Aorta (tissue), 5 donors: ENCODE results near the gene IWS1. TPM values are rescaled to one million over a fixed set of nuclear protein-coding genes. Genes with fewer than 3 reads are reported as not detected.

ENCODE experiments used
- ATAC-seq: fragments of 200-7000 bp; cut with Tn5 transposase; one replicate; pipeline ENCODE4 v1.9.1; 2022; ENCODE audit warnings: moderate library complexity; ENCODE audit not compliant: low FRiP score
- DNase-seq, 2 donors: peaks; one replicate each; pipeline ENCODE4 v3.0.0-alpha.2; 2020
- H3K27ac ChIP-seq, 2 donors: one replicate each; pipeline ENCODE4 v1.5.1; 2013; ENCODE audit warnings: low read length in 2 of 2, mild to moderate bottlenecking in 2 of 2, moderate library complexity in 2 of 2, control low read depth in 1 of 2, inconsistent platforms in 1 of 2, low read depth in 1 of 2
- H3K27me3 ChIP-seq, 2 donors: one replicate each; pipeline ENCODE4 v1.6.1; 2013; ENCODE audit warnings: control low read depth in 1 of 2, low read length in 1 of 2, mild to moderate bottlenecking in 1 of 2, moderate library complexity in 1 of 2; ENCODE audit not compliant: insufficient read depth in 2 of 2, control insufficient read depth in 1 of 2
- H3K36me3 ChIP-seq, 2 donors: one replicate each; pipeline ENCODE4 v1.6.1; 2013; ENCODE audit warnings: control low read depth in 1 of 2, low read length in 1 of 2, mild to moderate bottlenecking in 1 of 2; ENCODE audit not compliant: insufficient read depth in 2 of 2, control insufficient read depth in 1 of 2
- H3K4me1 ChIP-seq, 2 donors: one replicate each; pipeline ENCODE4 v1.6.1; 2013; ENCODE audit warnings: low read length in 2 of 2, control low read depth in 1 of 2, mild to moderate bottlenecking in 1 of 2, moderate library complexity in 1 of 2; ENCODE audit not compliant: insufficient read depth in 2 of 2, control insufficient read depth in 1 of 2
- H3K4me3 ChIP-seq, 2 donors: one replicate each; pipeline ENCODE4 v1.5.1; 2013; ENCODE audit warnings: low read length in 2 of 2, control low read depth in 1 of 2, mild to moderate bottlenecking in 1 of 2
- H3K9me3 ChIP-seq: one replicate; pipeline ENCODE4 v1.6.1; 2013; ENCODE audit warnings: mild to moderate bottlenecking, low read length; ENCODE audit not compliant: control insufficient read depth
- WGBS, 2 donors: extraction: QIAGEN DNeasy Blood & Tissue Kit; methylation state at CpG; one replicate each; pipeline ENCODE4 v1.1.7; 2013; 5-methylcytosine and 5-hydroxymethylcytosine counted together
- intact Hi-C, 2 donors: fragments of 100-400 bp; cut with DNase I; formaldehyde crosslinking; loops; one replicate each; pipeline versions ENCODE4 v1.14.2 to v1.15.0; 2022
- polyA plus RNA-seq, 2 donors: library from polyadenylated mRNA; stranded (reverse); fragments of 200-250 nt; gene quantifications; one replicate each; pipeline ENCODE4 v1.2.3, GENCODE V29; 2013
- total RNA-seq, 2 donors: library from RNA; stranded (reverse); fragmentation: NEBNext Ultra II Directional; extraction: Animal tissue kit (Norgen Biotek cat#: 25700); gene quantifications; one replicate each; pipeline ENCODE4 v1.2.1, GENCODE V29; 2021
- donor health status: healthy with polysubstance abuse.
- donor health status: Bipolar disorder and iron deficiency.
- donor health status: DM: no; HTN: no; CAD: no.
- donor health status: DM: no; HTN: no; CAD: no.
- donor health status: DM: yes; HTN: yes; CAD: no.

IWS1 gene
- total and polyA plus RNA-seq, 4 donors = 14.0 to 40.2 (median 32.4) TPM

- H3K27me3 ChIP-seq = no peaks in the 10 kb centered on the region
- peaks cover under 1 to 5% of the 10 kb centered on the region in 2 donors for H3K4me1 ChIP-seq
- 95 to 98% methylated on average over 11 of the region's 11 CpGs for WGBS, 2 donors
- H3K4me3 ChIP-seq = no peak overlapping the region
- no peak for ATAC-seq
- H3K27ac ChIP-seq = no peak overlapping the region
- intact Hi-C loops = loop anchor here (5.0 to 10.0 kb wide), 2 partner anchors 37 to 140 kb away; partner anchors contain the start of gene IWS1 (in 1 of the 2)
- no peaks in the 10 kb centered on the region for H3K36me3 ChIP-seq
- no peak for DNase-seq
- H3K9me3 ChIP-seq = no peaks in the 10 kb centered on the region
Measured at GRCh38 chr2:127564429-127565260, 38.4 kb upstream of the IWS1 start.

- ATAC-seq = no peak
- no peak for DNase-seq
- peaks cover 0 to 8% of the 10 kb centered on the region in 2 donors for H3K4me1 ChIP-seq
Measured at GRCh38 chr2:127563458-127564428, 37.5 kb upstream of the IWS1 start.

GRCh38 chr2:127562936-127563335, 36.6 kb upstream of the IWS1 start:
- no peak overlapping the region for H3K4me3 ChIP-seq
- no peak overlapping the region for H3K27ac ChIP-seq
- H3K27me3 ChIP-seq = no peaks in the 10 kb centered on the region
- no peaks in the 10 kb centered on the region for H3K36me3 ChIP-seq
- no peak for ATAC-seq
- H3K4me1 ChIP-seq = peaks cover 0 to 3% of the 10 kb centered on the region in 2 donors
- intact Hi-C loops = loop anchor here in 1 of 2 donors (10.0 kb wide), 1 partner anchor 138 kb away; no protein-coding TSS in a partner anchor
- DNase-seq = no peak
- 96 to 97% methylated on average over 2 of the region's 2 CpGs for WGBS, 2 donors
- no peaks in the 10 kb centered on the region for H3K9me3 ChIP-seq

More at GRCh38 chr2:127563458-127564428, 37.5 kb upstream of the IWS1 start:
- Histone ChIP-seq H3K27ac (no peak overlapping the region), H3K4me3 (no peak overlapping the region), H3K27me3 (no peaks in the 10 kb centered on the region), H3K36me3 (no peaks in the 10 kb centered on the region), H3K9me3 (no peaks in the 10 kb centered on the region)
- intact Hi-C loops = loop anchor here in 1 of 2 donors (10.0 kb wide), 1 partner anchor 139 kb away; no protein-coding TSS in a partner anchor
- WGBS, 2 donors = 88% methylated on average over 14 of the region's 14 CpGs

GRCh38 chr2:127561371-127561770, 35.1 kb upstream of the IWS1 start:
- DNase-seq (no peak), ATAC-seq (no peak)
- Histone ChIP-seq H3K9me3 (no peaks in the 10 kb centered on the region), H3K36me3 (no peaks in the 10 kb centered on the region), H3K27ac (no peak overlapping the region), H3K4me3 (no peak overlapping the region), H3K27me3 (no peaks in the 10 kb centered on the region), H3K4me1 (peaks cover 0 to 3% of the 10 kb centered on the region in 2 donors)
- intact Hi-C loops = loop anchor here in 1 of 2 donors (10.0 kb wide), 1 partner anchor 137 kb away; no protein-coding TSS in a partner anchor
- WGBS, 2 donors = 96% methylated on average over 8 of the region's 8 CpGs

GRCh38 chr2:127560931-127561280, 34.6 kb upstream of the IWS1 start:
- WGBS, 2 donors = 24 to 30% methylated on average over 5 of the region's 5 CpGs
- Histone ChIP-seq H3K4me1 (peaks cover 0 to 3% of the 10 kb centered on the region in 2 donors), H3K27ac (no peak overlapping the region), H3K4me3 (no peak overlapping the region), H3K36me3 (no peaks in the 10 kb centered on the region), H3K27me3 (no peaks in the 10 kb centered on the region), H3K9me3 (no peaks in the 10 kb centered on the region)
- ATAC-seq (no peak), DNase-seq (no peak)
- intact Hi-C loops = loop anchor here in 1 of 2 donors (10.0 kb wide), 1 partner anchor 136 kb away; no protein-coding TSS in a partner anchor

DNA sequence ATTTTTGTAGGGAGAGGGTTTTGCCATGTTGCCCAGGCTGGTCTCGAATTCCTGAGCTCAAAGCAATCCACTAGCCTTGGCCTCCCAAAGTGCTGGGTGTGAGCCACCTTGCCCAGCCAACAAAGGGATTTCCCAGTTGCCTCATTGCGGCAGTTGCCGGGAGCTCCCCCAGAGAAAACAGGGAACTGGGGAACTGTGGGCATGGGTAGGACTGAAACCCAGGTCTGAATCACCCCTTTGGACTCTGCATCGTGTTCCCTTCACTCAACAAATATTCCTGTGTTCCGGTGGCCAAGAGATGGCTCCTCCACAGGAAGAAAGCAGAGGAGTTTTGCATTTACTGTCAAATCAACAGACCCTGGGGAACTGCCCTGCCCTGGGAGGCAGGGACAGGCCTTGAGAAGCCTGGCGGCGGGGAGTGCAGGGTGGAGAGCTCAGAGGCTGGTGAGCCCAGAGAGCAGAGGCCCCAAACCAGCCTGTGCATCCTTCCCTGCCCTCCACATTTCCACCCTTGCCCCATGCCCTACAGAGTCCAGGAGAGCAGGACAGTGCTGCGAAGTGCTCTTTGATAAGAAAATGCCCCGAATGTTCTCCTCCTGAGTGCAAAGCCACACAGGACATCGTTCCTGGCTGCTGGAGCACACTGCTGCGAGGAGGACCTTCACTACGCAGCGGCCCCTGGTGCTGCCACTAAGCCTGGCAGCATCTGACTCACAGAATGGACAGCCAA, 34.1 kb upstream of the IWS1 start:
- no peaks in the 10 kb centered on the region for H3K36me3 ChIP-seq
- DNase-seq (no peak), ATAC-seq (peak; percentile 64)
- no peak overlapping the region for H3K4me3 ChIP-seq
- peaks cover 0 to 3% of the 10 kb centered on the region in 2 donors for H3K4me1 ChIP-seq
- WGBS, 2 donors = 25 to 29% methylated on average over 13 of the region's 13 CpGs
- no peaks in the 10 kb centered on the region for H3K9me3 ChIP-seq
- intact Hi-C loops = loop anchor here in 1 of 2 donors (10.0 kb wide), 1 partner anchor 136 kb away; no protein-coding TSS in a partner anchor
- H3K27ac ChIP-seq = peak overlapping the region in 1 of 2 donors; percentile 16
- no peaks in the 10 kb centered on the region for H3K27me3 ChIP-seq

DNA sequence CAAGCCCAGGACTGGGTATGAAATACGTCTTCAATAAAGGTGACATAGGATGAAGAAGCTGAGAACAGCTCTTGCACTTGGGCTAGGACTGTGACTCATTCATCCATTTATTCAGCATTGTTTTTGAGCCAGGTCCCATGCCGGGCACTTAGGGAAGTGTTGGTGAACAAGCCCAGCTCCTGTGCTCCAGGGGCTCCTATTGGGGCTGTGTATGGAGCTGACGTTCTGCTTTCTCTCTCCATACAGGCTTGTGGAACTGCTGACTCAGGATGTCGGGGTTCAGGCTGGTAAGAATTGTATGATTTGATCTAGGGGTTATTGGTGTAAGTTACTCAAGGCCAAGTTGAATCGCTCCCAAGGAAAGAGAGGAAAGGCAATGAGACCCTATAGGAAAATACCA, 33.2 kb upstream of the IWS1 start:
- H3K27me3 ChIP-seq = no peaks in the 10 kb centered on the region
- H3K4me3 ChIP-seq = no peak overlapping the region
- H3K36me3 ChIP-seq = no peaks in the 10 kb centered on the region
- no peak for DNase-seq
- intact Hi-C loops = no loop called here
- 89% methylated on average over 5 of the region's 5 CpGs for WGBS, 2 donors
- H3K9me3 ChIP-seq = no peaks in the 10 kb centered on the region
- H3K4me1 ChIP-seq = peaks cover 0 to 3% of the 10 kb centered on the region in 2 donors
- H3K27ac ChIP-seq = no peak overlapping the region
- ATAC-seq = no peak

DNA sequence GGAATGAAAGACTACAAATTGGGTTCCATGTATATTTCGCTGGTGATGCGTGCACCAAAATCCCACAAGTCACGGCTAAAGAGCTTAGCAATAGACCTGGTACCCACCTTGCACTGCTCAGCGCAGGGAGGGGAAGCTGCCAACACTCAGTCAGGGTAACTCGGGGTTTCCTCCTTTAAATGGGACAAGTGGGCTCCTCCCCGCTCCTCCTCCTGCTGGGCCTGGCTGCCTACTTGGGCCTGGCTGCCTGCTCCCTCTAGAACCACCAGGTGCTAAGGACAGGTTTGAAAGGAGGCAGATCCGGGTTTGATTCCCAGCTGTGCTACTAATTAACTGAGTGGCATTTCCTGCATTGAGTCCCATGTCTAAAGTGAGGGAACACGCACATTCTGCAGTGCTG, 32.6 kb upstream of the IWS1 start:
- 92 to 93% methylated on average over 8 of the region's 8 CpGs for WGBS, 2 donors
- Histone ChIP-seq H3K27ac (no peak overlapping the region), H3K36me3 (no peaks in the 10 kb centered on the region), H3K9me3 (no peaks in the 10 kb centered on the region), H3K4me1 (peaks cover 0 to 3% of the 10 kb centered on the region in 2 donors), H3K4me3 (no peak overlapping the region), H3K27me3 (no peaks in the 10 kb centered on the region)
- intact Hi-C loops = no loop called here
- no peak for ATAC-seq
- no peak for DNase-seq
